Cardiac muscle cell (in vitro differentiated cells and primary cell): ENCODE measurements around the gene TPO. TPM values are rescaled to one million over a fixed set of nuclear protein-coding genes. Genes with fewer than 3 reads are reported as not detected.

Source experiments
- DNase-seq, 2 donors: peaks; one replicate each; pipeline versions ENCODE4 v3.0.0 to v3.0.0-alpha.2; 2010 to 2017; ENCODE audit warnings: low read depth in 1 of 2, low spot score in 1 of 2
- H3K27ac ChIP-seq: fragments of 200-600 bp; sonication (generic); 2 replicates; pipeline ENCODE4 v1.5.1; 2016
- H3K27me3 ChIP-seq: fragments of 200-600 bp; sonication (generic); 2 replicates; pipeline ENCODE4 v1.6.0; 2016; ENCODE audit warnings: control low read depth
- H3K36me3 ChIP-seq: fragments of 200-600 bp; sonication (generic); 2 replicates; pipeline ENCODE4 v1.5.1; 2016; ENCODE audit warnings: control low read depth
- H3K4me1 ChIP-seq: fragments of 200-600 bp; sonication (generic); 2 replicates; pipeline ENCODE4 v1.8.1; 2017; ENCODE audit warnings: low read depth, mild to moderate bottlenecking, mixed run types
- H3K4me3 ChIP-seq: fragments of 200-600 bp; sonication (generic); 2 replicates; pipeline ENCODE4 v1.5.1; 2016; ENCODE audit warnings: mild to moderate bottlenecking
- H3K9me3 ChIP-seq: fragments of 200-600 bp; sonication (generic); 2 replicates; pipeline ENCODE4 v1.5.1; 2017; ENCODE audit warnings: low read depth, mild to moderate bottlenecking, control low read depth
- CTCF ChIP-seq: IDR thresholded peaks from 2 replicates; pipeline ENCODE4 v1.5.1; 2012; ENCODE audit warnings: low read depth, mild to moderate bottlenecking, low read length
- polyA plus RNA-seq: library from polyadenylated mRNA; unstranded; fragments of >200 nt; fragmentation: Nextera tagmentation; extraction: Ambion mirVana; gene quantifications from 2 replicates; pipeline ENCODE4 v1.2.1, GENCODE V29; 2016
- total RNA-seq: library from RNA; depleted of rRNA; stranded (reverse); fragments of >200 nt; gene quantifications from 2 replicates; pipeline ENCODE4 v1.2.3, GENCODE V29; 2016

TPO gene
- total and polyA plus RNA-seq, 2 experiments from 2014 or later, result 0.46 to 0.71 TPM

GRCh38 chr2:1586251-1586922, 173.1 kb downstream of the TPO start:
- TF ChIP-seq CTCF, result no peak
- H3K4me3 ChIP-seq, result no peak overlapping the region
- DNase-seq, result no peak

GRCh38 chr2:1586923-1587840, 173.9 kb downstream of the TPO start:
- H3K4me1 ChIP-seq, result peaks cover 4% of the 10 kb centered on the region
- no peaks in the 10 kb centered on the region for H3K9me3 ChIP-seq
- no peak overlapping the region for H3K4me3 ChIP-seq
- DNase-seq, result peak in 1 of 2 donors; percentile 36
- no peaks in the 10 kb centered on the region for H3K27me3 ChIP-seq
- no peak overlapping the region for H3K27ac ChIP-seq
- no peaks in the 10 kb centered on the region for H3K36me3 ChIP-seq
- TF ChIP-seq CTCF, result no peak

More at GRCh38 chr2:1586251-1586922, 173.1 kb downstream of the TPO start:
- no peaks in the 10 kb centered on the region for H3K27me3 ChIP-seq
- H3K4me1 ChIP-seq, result peaks cover 4% of the 10 kb centered on the region
- H3K9me3 ChIP-seq, result no peaks in the 10 kb centered on the region
- H3K27ac ChIP-seq, result no peak overlapping the region
- no peaks in the 10 kb centered on the region for H3K36me3 ChIP-seq

- DNase-seq, result no peak
- TF ChIP-seq CTCF, result no peak
These were observed 175.1 kb downstream of the TPO start for GRCh38 chr2:1588051-1588977.

GRCh38 chr2:1588978-1589621, 175.8 kb downstream of the TPO start:
- H3K36me3 ChIP-seq, result no peaks in the 10 kb centered on the region
- no peaks in the 10 kb centered on the region for H3K4me1 ChIP-seq
- no peak overlapping the region for H3K27ac ChIP-seq
- no peaks in the 10 kb centered on the region for H3K27me3 ChIP-seq
- peak in 1 of 2 donors; percentile 56 for DNase-seq
- H3K9me3 ChIP-seq, result no peaks in the 10 kb centered on the region
- no peak overlapping the region for H3K4me3 ChIP-seq
- no peak for TF ChIP-seq CTCF

More at GRCh38 chr2:1588051-1588977, 175.1 kb downstream of the TPO start:
- Histone ChIP-seq H3K27me3 (no peaks in the 10 kb centered on the region), H3K36me3 (no peaks in the 10 kb centered on the region), H3K4me1 (peaks cover 1% of the 10 kb centered on the region), H3K4me3 (no peak overlapping the region), H3K27ac (no peak overlapping the region), H3K9me3 (no peaks in the 10 kb centered on the region)
